ENCODE results near the gene B4GALT5.

- TF ChIP-seq CTCF (IDR thresholded peaks at IDR 0.05) (no peak), POLR2A (IDR thresholded peaks at IDR 0.05) (no peak)
These were observed 44.0 kb downstream of the B4GALT5 start for GRCh38 chr20:49669601-49670189.
